NCI-H446 treated with DMSO at 0.1 percent for 48 hours (cell line): ENCODE measurements around the gene NT5DC2.

Source experiments
- DNase-seq: peaks from one replicate; lab custom pipeline; 2025; lab: John Stamatoyannopoulos, UW

Gene NT5DC2

GRCh38 chr3:52509753-52510328, 23.8 kb downstream of the NT5DC2 start:
- no peak for DNase-seq

DNA sequence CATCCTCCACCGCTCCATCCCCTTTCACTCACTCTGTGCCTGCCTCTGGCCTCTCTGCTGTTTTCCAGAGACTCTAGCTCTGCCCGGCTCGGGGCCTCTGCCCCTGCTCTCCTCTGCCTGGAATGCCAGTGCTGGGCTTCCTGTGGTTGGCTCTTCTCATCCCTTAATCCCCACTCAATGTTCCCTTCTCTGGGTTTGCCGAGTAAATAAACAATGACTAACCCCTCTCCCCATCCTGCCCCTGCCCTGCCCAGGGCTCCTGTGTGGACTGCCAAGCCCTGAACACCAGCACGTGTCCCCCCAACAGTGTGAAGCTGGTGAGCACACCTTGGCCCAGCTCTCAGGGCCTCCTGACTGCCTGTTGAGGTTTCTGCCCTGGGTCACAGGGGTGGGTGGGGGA, 26.3 kb downstream of the NT5DC2 start:
- no peak for DNase-seq

DNA sequence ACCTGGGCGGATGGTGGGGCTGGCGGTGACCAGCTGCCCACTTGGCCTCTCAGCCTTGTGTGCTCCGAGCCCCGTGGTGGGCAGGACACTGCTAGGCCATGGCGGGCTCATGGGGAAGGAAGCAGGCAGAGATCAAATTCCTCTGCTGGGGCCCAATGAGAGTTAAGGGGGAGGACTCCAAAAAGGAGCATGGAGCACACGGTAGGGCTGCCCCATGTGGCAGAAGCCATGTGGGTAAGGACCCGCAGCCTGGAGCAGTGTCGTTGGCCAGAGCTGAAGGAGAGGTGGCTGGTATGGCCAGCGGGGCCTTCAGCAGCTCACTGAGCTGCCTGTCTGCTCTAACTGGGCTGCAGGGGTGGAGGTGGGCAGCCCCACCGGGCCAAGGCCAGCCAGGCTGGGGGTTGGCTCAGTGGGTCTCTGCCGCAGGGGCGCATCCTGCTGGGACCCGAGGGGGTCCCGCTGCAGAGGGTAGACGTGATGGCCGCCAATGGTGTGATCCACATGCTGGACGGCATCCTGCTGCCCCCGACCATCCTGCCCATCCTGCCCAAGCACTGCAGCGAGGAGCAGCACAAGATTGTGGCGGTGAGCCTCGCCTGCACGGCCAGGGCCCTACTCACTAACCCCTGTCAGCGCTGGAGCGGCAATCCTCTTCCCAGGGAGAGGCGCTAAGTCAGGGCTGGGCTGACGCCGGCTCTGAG, 27.2 kb downstream of the NT5DC2 start:
- no peak for DNase-seq

- DNase-seq: no peak
Measured at GRCh38 chr3:52504977-52505376, 28.7 kb downstream of the NT5DC2 start.

GRCh38 chr3:52503788-52504424, 29.8 kb downstream of the NT5DC2 start:
- DNase-seq: no peak

GRCh38 chr3:52502808-52503350, 30.8 kb downstream of the NT5DC2 start:
- no peak for DNase-seq

DNA sequence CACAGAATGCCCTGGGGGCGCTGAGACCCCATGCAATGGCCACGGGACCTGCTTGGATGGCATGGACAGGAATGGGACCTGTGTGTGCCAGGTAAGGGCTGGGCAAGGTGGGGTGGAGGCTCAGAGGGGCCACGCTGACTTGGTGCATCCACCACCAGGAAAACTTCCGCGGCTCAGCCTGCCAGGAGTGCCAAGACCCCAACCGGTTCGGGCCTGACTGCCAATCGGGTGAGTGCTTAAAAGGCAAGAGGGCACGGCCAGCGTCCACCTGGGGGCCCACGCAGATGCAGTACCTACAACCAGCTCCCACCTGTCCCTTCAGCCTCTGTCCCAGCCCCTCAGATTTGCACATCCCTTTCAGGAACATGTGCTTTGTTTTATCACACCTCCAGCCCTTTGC, 31.7 kb downstream of the NT5DC2 start:
- DNase-seq: no peak

GRCh38 chr3:52501046-52501445, 32.6 kb downstream of the NT5DC2 start:
- DNase-seq: no peak

DNA sequence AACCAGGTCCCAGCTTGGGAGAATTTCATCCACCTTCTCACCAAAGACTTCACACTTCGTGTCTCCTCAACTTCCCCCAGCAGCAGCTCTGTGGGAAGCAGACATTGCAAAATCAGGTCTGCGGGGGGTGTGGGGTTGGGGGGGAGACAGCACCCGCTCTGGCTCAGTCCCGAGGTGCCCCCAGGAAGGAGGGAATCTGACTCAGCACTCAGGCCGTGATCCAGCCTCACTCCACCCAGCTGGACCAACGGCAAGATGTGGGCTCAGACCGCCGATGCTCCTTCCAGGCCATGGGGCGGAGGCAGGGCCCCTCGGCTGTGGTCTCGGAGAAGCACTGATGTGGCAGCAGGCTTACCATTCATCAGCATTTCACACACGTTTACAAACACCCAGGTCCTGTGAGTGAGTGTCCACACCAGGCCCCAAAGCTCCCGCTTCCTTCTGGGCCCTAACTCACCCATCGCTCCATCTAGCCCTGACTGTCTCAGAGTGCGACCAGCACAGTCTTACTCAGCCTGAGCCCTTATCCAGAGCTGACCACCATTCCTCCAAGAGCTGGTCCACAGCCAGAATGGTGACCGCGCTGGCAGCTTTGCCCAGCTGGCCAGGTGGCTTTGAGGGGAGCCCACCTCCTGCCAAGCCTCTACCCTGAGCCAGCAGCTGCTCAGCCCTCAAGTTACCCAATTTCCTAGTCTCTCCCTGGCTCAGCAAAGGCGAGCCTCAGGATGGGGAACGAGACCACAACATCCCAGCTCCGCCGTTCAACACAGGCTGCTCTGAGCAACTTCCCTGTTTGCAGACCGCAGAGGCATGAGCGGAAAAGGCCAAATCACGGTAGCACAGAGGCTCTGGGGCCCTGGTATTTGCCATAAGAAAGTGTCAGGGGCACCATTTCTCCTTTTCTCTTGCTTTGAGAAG, 35.3 kb downstream of the NT5DC2 start:
- DNase-seq: no peak

GRCh38 chr3:52495777-52496602, 37.7 kb downstream of the NT5DC2 start:
- no peak for DNase-seq

- no peak for DNase-seq
Measured at GRCh38 chr3:52494886-52495495, 38.7 kb downstream of the NT5DC2 start, which contains the start of gene STAB1. Gene STAB1, plus strand, starts transcription at chr3:52495338. Its CDS starts 76 bp downstream, at chr3:52495414.

- no peak for DNase-seq
Measured at GRCh38 chr3:52494445-52494844, 39.2 kb downstream of the NT5DC2 start.

DNA sequence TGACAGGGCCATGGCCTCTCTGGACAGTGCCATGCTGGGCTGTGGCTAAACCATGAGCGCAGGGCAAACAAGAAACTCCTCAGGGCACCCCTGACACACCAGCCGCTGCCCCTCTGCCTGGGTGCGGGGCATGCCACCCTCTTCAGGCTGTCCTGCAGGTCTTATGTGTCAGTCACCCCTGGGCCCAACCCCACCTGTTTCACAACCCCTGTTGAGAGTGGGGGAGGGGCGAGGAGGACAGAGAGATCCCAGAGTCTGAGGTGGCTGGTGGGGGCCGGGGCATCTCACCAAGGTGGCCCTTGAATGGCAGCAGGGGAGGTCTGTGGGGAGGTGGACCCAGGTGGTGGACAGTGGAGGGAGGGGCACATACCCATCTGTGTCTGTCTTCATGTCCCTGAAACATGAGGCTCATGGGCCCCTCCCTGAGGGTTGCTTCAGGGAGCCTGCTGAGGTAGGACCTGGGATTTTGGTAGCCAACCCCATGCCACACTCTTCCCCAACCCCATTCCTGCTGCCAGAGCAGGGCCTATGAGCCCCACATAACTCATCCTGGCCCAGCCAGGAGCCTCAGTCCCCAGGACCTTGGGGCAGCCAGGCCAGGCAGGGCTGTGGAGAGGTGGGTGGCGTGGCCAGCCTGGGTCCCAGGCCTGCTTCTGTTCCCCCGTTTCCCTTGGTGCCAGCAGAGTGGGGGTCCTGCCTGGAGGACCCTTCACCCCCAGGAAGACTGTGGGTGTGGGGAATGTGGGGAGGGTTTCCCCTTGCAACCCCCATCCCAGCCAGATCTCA, 40.2 kb downstream of the NT5DC2 start:
- no peak for DNase-seq

DNA sequence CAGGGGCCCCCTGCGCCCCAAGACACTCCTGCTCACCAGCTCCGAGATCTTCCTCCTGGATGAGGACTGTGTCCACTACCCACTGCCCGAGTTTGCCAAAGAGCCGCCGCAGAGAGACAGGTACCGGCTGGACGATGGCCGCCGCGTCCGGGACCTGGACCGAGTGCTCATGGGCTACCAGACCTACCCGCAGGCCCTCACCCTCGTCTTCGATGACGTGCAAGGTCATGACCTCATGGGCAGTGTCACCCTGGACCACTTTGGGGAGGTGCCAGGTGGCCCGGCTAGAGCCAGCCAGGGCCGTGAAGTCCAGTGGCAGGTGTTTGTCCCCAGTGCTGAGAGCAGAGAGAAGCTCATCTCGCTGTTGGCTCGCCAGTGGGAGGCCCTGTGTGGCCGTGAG, 41.6 kb downstream of the NT5DC2 start:
- no peak for DNase-seq

- DNase-seq: no peak
Measured at GRCh38 chr3:52490939-52491526, 42.6 kb downstream of the NT5DC2 start.

GRCh38 chr3:52490035-52490938, 43.4 kb downstream of the NT5DC2 start:
- DNase-seq: no peak

GRCh38 chr3:52489453-52489852, 44.2 kb downstream of the NT5DC2 start:
- no peak for DNase-seq

DNA sequence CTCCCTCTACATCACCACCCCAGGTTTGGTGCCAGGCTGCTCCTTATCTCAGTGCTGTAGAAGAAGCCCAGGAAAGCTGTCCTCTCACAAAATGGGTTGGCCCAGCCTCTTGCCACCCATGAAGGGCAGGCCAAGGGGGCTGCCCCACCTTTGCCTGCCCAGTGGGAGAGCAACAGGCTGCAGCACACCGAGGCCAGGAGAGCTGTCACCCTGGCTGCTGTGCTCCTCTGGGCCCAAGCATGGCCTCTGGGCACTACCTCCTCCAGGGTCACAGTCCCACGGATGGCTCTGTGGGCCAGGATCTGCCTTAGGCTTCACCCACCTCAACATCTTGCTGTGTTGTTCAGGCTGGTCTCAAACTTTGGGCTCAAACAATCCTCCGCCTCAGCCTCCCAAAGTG, 44.9 kb downstream of the NT5DC2 start:
- DNase-seq: no peak
